Psoas muscle (tissue), 8 donors: ENCODE measurements around the gene RASAL2. TPM values are rescaled to one million over a fixed set of nuclear protein-coding genes. Genes with fewer than 3 reads are reported as not detected.

Source experiments
- ATAC-seq, 4 donors: fragments of 200-7000 bp; cut with Tn5 transposase; one replicate each; pipeline ENCODE4 v1.9.1; 2020; ENCODE audit warnings: moderate library complexity in 3 of 4, mild to moderate bottlenecking in 2 of 4
- DNase-seq, 2 donors: peaks; one replicate each; pipeline ENCODE4 v3.0.0-alpha.2; 2020
- H3K27ac ChIP-seq: fragments of 200-600 bp; one replicate; pipeline ENCODE4 v1.8.0; 2022
- H3K27me3 ChIP-seq, 3 donors: fragments of 200-600 bp in 1 of 3; one replicate each; pipeline versions ENCODE4 v1.6.1 to v1.8.0; 2013 to 2022; ENCODE audit warnings: low read length in 2 of 3, mild to moderate bottlenecking in 2 of 3, moderate library complexity in 1 of 3; ENCODE audit not compliant: insufficient read depth in 3 of 3
- H3K36me3 ChIP-seq, 2 donors: fragments of 200-600 bp in 1 of 2; one replicate each; pipeline versions ENCODE4 v1.6.1 to v1.8.0; 2013 to 2022; ENCODE audit warnings: low read depth in 1 of 2, mild to moderate bottlenecking in 1 of 2, moderate library complexity in 1 of 2; ENCODE audit not compliant: insufficient read depth in 1 of 2
- H3K4me1 ChIP-seq: fragments of 200-600 bp; one replicate; pipeline ENCODE4 v1.8.0; 2022
- H3K4me3 ChIP-seq: fragments of 200-600 bp; one replicate; pipeline ENCODE4 v1.8.0; 2022; ENCODE audit warnings: mild to moderate bottlenecking
- H3K9me3 ChIP-seq: fragments of 200-600 bp; one replicate; pipeline ENCODE4 v1.8.0; 2022
- WGBS, 3 donors: extraction: QIAGEN DNeasy Blood & Tissue Kit; methylation state at CpG; one replicate each; pipeline versions ENCODE4 v1.1.6 to v1.1.7; 2013; 5-methylcytosine and 5-hydroxymethylcytosine counted together
- intact Hi-C, 2 donors: fragments of 100-400 bp; cut with DNase I; formaldehyde crosslinking; loops; one replicate each; pipeline versions ENCODE4 v1.11.0 to v1.14.2; 2022
- polyA plus RNA-seq, 3 donors: library from polyadenylated mRNA; stranded (reverse); fragments of 200-250 nt; gene quantifications; one replicate each; pipeline ENCODE4 v1.2.3, GENCODE V29; 2013
- total RNA-seq, 4 donors: library from RNA; stranded (reverse); fragmentation: NEBNext Ultra II Directional in 2 of 4; extraction: Animal tissue kit (Norgen Biotek cat#: 25700) in 2 of 4; gene quantifications; one replicate each; pipeline versions ENCODE4 v1.2.1 to v1.2.4, GENCODE V29; 2021 to 2023
- TF ChIP-seq, protein P1 (sequence below): fragments of 200-600 bp; IDR thresholded peaks from one replicate; pipeline ENCODE4 v1.8.0; 2022; ENCODE audit warnings: antibody characterized with exemption
- donor health status: healthy with polysubstance abuse.
- donor health status: DM: no; HTN: no; CAD: no; lungs with moderate emphysema.
- donor health status: Bipolar disorder and iron deficiency.
- donor health status: healthy.
- donor health status: DM: yes; HTN: yes; CAD: no.
- donor health status: DM: no; HTN: no; CAD: no.
- donor health status: DM: no; HTN: no; CAD: no.
- donor health status: DM: yes; HTN: yes; CAD: no.

Gene RASAL2
- total and polyA plus RNA-seq, 7 donors = 1.9 to 42.1 (median 5.5) TPM

DNA sequence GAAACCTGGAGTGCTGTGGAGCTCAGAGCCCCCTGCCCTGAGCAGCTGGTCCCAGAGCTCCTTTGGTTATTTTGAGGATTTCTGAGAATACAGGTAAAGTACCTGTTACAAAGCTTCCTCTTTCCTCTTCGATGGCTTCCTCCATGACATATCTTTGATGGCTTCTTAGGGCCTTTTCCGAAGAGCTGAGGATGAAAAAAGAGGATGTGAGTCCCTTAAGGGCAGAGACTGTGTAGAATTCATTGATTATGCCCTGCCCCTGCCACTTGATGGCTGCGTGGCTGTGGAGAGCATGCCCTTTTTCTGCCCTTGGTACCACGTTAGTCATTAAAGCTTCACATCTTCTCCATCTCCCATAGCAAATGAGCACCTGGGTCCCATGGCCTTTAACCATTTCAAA, 433.2 kb downstream of the RASAL2 start:
- Histone ChIP-seq H3K4me3 (no peak overlapping the region), H3K36me3 (no peaks in the 10 kb centered on the region), H3K4me1 (no peaks in the 10 kb centered on the region), H3K27me3 (no peaks in the 10 kb centered on the region), H3K27ac (no peak overlapping the region), H3K9me3 (no peaks in the 10 kb centered on the region)
- 89 to 90% (median 89%) methylated on average over 4 of the region's 4 CpGs for WGBS, 3 donors
- DNase-seq = no peak
- TF ChIP-seq, protein P1, sequence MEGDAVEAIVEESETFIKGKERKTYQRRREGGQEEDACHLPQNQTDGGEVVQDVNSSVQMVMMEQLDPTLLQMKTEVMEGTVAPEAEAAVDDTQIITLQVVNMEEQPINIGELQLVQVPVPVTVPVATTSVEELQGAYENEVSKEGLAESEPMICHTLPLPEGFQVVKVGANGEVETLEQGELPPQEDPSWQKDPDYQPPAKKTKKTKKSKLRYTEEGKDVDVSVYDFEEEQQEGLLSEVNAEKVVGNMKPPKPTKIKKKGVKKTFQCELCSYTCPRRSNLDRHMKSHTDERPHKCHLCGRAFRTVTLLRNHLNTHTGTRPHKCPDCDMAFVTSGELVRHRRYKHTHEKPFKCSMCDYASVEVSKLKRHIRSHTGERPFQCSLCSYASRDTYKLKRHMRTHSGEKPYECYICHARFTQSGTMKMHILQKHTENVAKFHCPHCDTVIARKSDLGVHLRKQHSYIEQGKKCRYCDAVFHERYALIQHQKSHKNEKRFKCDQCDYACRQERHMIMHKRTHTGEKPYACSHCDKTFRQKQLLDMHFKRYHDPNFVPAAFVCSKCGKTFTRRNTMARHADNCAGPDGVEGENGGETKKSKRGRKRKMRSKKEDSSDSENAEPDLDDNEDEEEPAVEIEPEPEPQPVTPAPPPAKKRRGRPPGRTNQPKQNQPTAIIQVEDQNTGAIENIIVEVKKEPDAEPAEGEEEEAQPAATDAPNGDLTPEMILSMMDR = no peak
- intact Hi-C loops = no loop called here
- no peak for ATAC-seq

DNA sequence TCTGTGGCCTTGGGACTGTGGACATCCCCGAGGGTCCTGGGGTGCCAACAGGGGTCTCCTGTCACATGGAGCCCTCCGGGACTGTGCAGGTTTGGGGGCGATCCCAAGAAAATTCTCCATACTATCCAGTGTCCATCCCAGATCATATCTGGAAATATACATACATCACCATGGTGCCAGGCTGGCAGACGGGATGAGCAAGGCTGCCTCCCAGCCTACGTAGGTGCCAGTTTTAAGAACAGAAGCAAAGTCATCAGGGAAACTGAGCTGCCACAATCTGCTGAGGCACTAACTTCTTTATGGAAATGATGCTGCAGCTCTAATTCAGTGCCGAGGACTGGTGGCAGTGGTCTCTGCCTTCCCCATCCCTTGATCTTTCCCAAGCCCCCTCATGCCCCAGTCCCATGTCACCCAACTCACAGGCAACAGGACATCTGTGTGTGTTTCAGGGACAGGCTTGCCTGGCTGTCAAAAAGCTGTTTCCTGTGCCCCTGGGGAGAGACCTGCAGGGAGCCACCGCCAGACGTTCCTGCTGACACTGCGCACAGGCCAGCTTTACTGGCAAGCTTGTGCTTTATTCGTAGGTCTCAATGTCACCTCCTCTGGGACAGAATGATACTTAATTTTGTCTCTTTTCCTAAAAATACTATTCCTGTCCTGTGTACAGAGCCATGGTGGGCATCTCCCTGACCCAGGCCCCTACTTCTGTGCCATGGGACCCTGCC, 434.5 kb downstream of the RASAL2 start:
- Histone ChIP-seq H3K36me3 (no peaks in the 10 kb centered on the region), H3K4me3 (no peak overlapping the region), H3K27me3 (no peaks in the 10 kb centered on the region), H3K9me3 (no peaks in the 10 kb centered on the region), H3K27ac (no peak overlapping the region), H3K4me1 (no peaks in the 10 kb centered on the region)
- TF ChIP-seq, protein P1 = no peak
- WGBS, 3 donors = 56 to 71% (median 57%) methylated on average over 10 of the region's 10 CpGs
- ATAC-seq (peak in 1 of 4 donors; percentile 19), DNase-seq (no peak)
- intact Hi-C loops = no loop called here

DNA sequence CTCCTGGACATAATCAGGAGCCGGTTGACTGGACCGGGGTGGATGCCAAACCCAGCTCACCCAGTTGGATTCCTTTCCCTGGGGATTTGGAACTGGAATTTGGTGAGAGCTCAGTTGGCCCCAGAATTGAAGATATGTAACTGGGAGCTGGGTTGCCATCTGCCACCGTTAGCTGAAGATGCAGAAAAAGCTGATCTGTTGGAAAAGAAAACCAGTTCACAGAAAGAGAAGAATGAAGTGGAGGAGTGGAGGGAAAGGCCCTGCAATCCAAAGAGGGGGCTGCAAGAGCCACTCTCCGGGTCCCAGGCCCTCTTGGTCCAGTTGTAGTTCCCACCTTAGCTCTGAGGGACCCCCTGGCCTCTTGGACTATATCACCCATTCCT, 435.0 kb downstream of the RASAL2 start:
- 36 to 52% (median 44%) methylated on average over 4 of the region's 4 CpGs for WGBS, 3 donors
- TF ChIP-seq, protein P1 = no peak
- Histone ChIP-seq H3K4me3 (no peak overlapping the region), H3K27ac (no peak overlapping the region), H3K4me1 (no peaks in the 10 kb centered on the region), H3K36me3 (no peaks in the 10 kb centered on the region), H3K27me3 (no peaks in the 10 kb centered on the region), H3K9me3 (no peaks in the 10 kb centered on the region)
- no peak for ATAC-seq
- intact Hi-C loops = no loop called here
- no peak for DNase-seq

DNA sequence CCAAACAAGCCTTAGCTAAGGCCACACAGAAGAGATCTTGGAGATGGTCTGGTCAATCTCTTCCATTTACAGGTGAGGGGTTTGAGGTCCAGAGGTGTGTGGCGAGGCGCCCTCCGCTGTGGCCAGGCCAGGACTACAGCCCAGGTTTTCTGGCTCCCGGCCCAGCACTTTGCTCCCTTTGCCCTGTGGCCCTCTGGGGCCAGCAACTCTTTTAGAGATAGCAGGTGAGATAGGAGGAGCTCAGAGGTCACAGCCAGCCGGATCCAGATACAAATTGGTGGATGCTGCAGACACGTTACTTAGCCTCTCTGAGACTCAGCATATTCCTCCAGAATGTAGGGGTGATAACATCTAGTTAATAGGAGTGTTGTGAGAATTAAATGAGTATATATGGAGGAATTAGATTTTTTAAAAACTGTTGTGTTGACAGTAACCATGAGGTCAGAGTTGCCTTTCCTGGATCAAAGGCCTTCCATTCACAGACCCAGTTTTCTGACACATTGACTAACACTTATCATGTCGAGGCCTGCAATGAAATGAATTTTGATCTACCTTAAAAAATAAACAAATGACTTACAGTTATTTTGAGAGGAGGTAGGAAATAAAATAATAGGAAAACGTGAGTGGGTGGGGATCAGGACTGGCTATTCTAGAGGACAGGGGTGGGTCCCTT, 435.6 kb downstream of the RASAL2 start:
- H3K27me3 ChIP-seq = no peaks in the 10 kb centered on the region
- intact Hi-C loops = loop anchor here (5.0 to 10.0 kb wide), 2 partner anchors 335 to 488 kb away; no protein-coding TSS in a partner anchor
- H3K36me3 ChIP-seq = no peaks in the 10 kb centered on the region
- no peak for DNase-seq
- no peak overlapping the region for H3K4me3 ChIP-seq
- TF ChIP-seq, protein P1 = no peak
- H3K9me3 ChIP-seq = no peaks in the 10 kb centered on the region
- ATAC-seq = no peak
- H3K27ac ChIP-seq = no peak overlapping the region
- 90 to 93% (median 91%) methylated on average over 8 of the region's 8 CpGs for WGBS, 3 donors
- no peaks in the 10 kb centered on the region for H3K4me1 ChIP-seq
